Gastrocnemius medialis (tissue), 4 donors: ENCODE results near the gene EZR. TPM values are rescaled to one million over a fixed set of nuclear protein-coding genes. Genes with fewer than 3 reads are reported as not detected.

ENCODE experiments used
- ATAC-seq, 2 donors: fragments of 150-250 bp; one replicate each; pipeline ENCODE4 v1.9.1; 2016
- DNase-seq, 2 donors: peaks; one replicate each; pipeline ENCODE4 v3.0.0-alpha.2; 2019
- H3K27ac ChIP-seq, 4 donors: fragments of 200-600 bp; sonication (generic); 1 replicate in 1 of 4; 2 replicates in 3 of 4; pipeline ENCODE4 v1.5.1; 2016 to 2018; ENCODE audit warnings: mild to moderate bottlenecking in 2 of 4, moderate library complexity in 1 of 4
- H3K27me3 ChIP-seq, 3 donors: fragments of 200-600 bp; sonication (generic) in 2 of 3; 1 replicate in 1 of 3; 2 replicates in 2 of 3; pipeline versions ENCODE4 v1.5.1 to v1.6.0; 2016 to 2019; ENCODE audit warnings: mild to moderate bottlenecking in 1 of 3, moderate library complexity in 1 of 3
- H3K36me3 ChIP-seq, 2 donors: fragments of 200-600 bp; sonication (generic) in 1 of 2; one replicate each; pipeline ENCODE4 v1.5.1; 2017 to 2018
- H3K4me1 ChIP-seq, 2 donors: fragments of 200-600 bp; sonication (generic) in 1 of 2; one replicate each; pipeline ENCODE4 v1.5.1; 2016 to 2017; ENCODE audit warnings: mild to moderate bottlenecking in 2 of 2
- H3K4me3 ChIP-seq, 4 donors: fragments of 200-600 bp; sonication (generic) in 3 of 4; 1 replicate in 1 of 4; 2 replicates in 3 of 4; pipeline ENCODE4 v1.5.1; 2016 to 2019; ENCODE audit warnings: mild to moderate bottlenecking in 2 of 4
- H3K9me3 ChIP-seq, 3 donors: fragments of 200-600 bp; sonication (generic) in 2 of 3; 1 replicate in 1 of 3; 2 replicates in 2 of 3; pipeline ENCODE4 v1.5.1; 2016 to 2019
- CTCF ChIP-seq, 5 experiments: fragments of 450-650 bp in 3 of 5; fragments of 200-600 bp in 2 of 5; sonication (generic) in 2 of 5; IDR thresholded peaks in 4 of 5; conservative IDR thresholded peaks in 1 of 5; 1 replicate in 4 of 5; 2 replicates in 1 of 5; pipeline ENCODE4 v1.5.1; 2016 to 2019; ENCODE audit warnings: antibody characterized with exemption in 5 of 5, mild to moderate bottlenecking in 3 of 5, moderate library complexity in 3 of 5
- POLR2A ChIP-seq, 2 donors: fragments of 450-650 bp; IDR thresholded peaks; one replicate each; pipeline ENCODE4 v1.6.1; 2017; ENCODE audit warnings: antibody characterized with exemption in 2 of 2, mild to moderate bottlenecking in 2 of 2, moderate library complexity in 2 of 2
- in situ Hi-C, 4 donors: fragments of 200-750 bp; cut with MboI; loops; one replicate each; pipeline versions ENCODE4 v1.15.0 to v1.8.0; 2017; ENCODE audit warnings: low sequenced_read_pairs in 4 of 4
- intact Hi-C: fragments of 100-400 bp; cut with DNase I; formaldehyde crosslinking; loops from one replicate; pipeline ENCODE4 v1.15.1; 2023; ENCODE audit warnings: low total_unique reads
- total RNA-seq, 4 donors: library from RNA; depleted of rRNA; stranded (reverse); fragments of >200 nt; gene quantifications; one replicate each; pipeline versions ENCODE4 v1.1.0 to v1.2.3, GENCODE V29; 2016

The EZR gene
- total RNA-seq, 4 donors from 2014 or later, result 18.1 to 54.1 (median 33.6) TPM

GRCh38 chr6:158847012-158847529 lies 27.9 kb upstream of the EZR start:
- Histone ChIP-seq H3K27ac (no peak overlapping the region), H3K4me3 (no peak overlapping the region), H3K27me3 (no peaks in the 10 kb centered on the region), H3K9me3 (no peaks in the 10 kb centered on the region), H3K4me1 (peaks cover 0 to 4% of the 10 kb centered on the region in 2 donors), H3K36me3 (no peaks in the 10 kb centered on the region)
- no peak for TF ChIP-seq CTCF (IDR thresholded peaks at IDR 0.05 in 4 of 5, conservative IDR thresholded peaks at IDR 0.05 in 1 of 5)
- TF ChIP-seq POLR2A (IDR thresholded peaks at IDR 0.05), result no peak
- no peak for DNase-seq
- in situ Hi-C loops (no loop called here), intact Hi-C loops (no loop called here)
- ATAC-seq, result no peak

GRCh38 chr6:158843751-158844683 lies 24.8 kb upstream of the EZR start:
- no peak for TF ChIP-seq POLR2A (IDR thresholded peaks at IDR 0.05)
- no peak for TF ChIP-seq CTCF (IDR thresholded peaks at IDR 0.05 in 4 of 5, conservative IDR thresholded peaks at IDR 0.05 in 1 of 5)
- H3K36me3 ChIP-seq, result no peaks in the 10 kb centered on the region
- intact Hi-C loops (no loop called here), in situ Hi-C loops (no loop called here)
- no peaks in the 10 kb centered on the region for H3K4me1 ChIP-seq
- H3K4me3 ChIP-seq, result no peak overlapping the region
- ATAC-seq, result no peak
- DNase-seq, result no peak
- no peak overlapping the region for H3K27ac ChIP-seq
- no peaks in the 10 kb centered on the region for H3K9me3 ChIP-seq
- no peaks in the 10 kb centered on the region for H3K27me3 ChIP-seq

GRCh38 chr6:158841358-158841757 lies 22.2 kb upstream of the EZR start:
- TF ChIP-seq CTCF (IDR thresholded peaks at IDR 0.05 in 4 of 5, conservative IDR thresholded peaks at IDR 0.05 in 1 of 5) (no peak), POLR2A (IDR thresholded peaks at IDR 0.05) (no peak)
- no peaks in the 10 kb centered on the region for H3K4me1 ChIP-seq
- H3K9me3 ChIP-seq, result no peaks in the 10 kb centered on the region
- no peak for ATAC-seq
- no peaks in the 10 kb centered on the region for H3K36me3 ChIP-seq
- intact Hi-C loops, result no loop called here
- no peak overlapping the region for H3K27ac ChIP-seq
- H3K4me3 ChIP-seq, result no peak overlapping the region
- H3K27me3 ChIP-seq, result no peaks in the 10 kb centered on the region
- in situ Hi-C loops, result no loop called here
- no peak for DNase-seq

GRCh38 chr6:158840465-158840864 lies 21.3 kb upstream of the EZR start:
- ATAC-seq, result no peak
- H3K27me3 ChIP-seq, result no peaks in the 10 kb centered on the region
- no peak overlapping the region for H3K27ac ChIP-seq
- no peaks in the 10 kb centered on the region for H3K9me3 ChIP-seq
- in situ Hi-C loops (no loop called here), intact Hi-C loops (no loop called here)
- no peak for TF ChIP-seq POLR2A (IDR thresholded peaks at IDR 0.05)
- no peak for TF ChIP-seq CTCF (IDR thresholded peaks at IDR 0.05 in 4 of 5, conservative IDR thresholded peaks at IDR 0.05 in 1 of 5)
- no peak for DNase-seq
- no peaks in the 10 kb centered on the region for H3K4me1 ChIP-seq
- no peaks in the 10 kb centered on the region for H3K36me3 ChIP-seq
- no peak overlapping the region for H3K4me3 ChIP-seq
